Measurements from ENCODE around the gene KIF18B. TPM values are rescaled to one million over a fixed set of nuclear protein-coding genes. Genes with fewer than 3 reads are reported as not detected.
"Not testable (repeated sequence)": the region's sequence is repeated elsewhere in the genome, so short reads cannot be mapped to it uniquely, and the experiment has no call there.

KIF18B gene
- polyA plus RNA-seq, 2 of the 4 experiments (the other 2 are of a cell fraction) = 19.6 to 41.7 TPM

DNA sequence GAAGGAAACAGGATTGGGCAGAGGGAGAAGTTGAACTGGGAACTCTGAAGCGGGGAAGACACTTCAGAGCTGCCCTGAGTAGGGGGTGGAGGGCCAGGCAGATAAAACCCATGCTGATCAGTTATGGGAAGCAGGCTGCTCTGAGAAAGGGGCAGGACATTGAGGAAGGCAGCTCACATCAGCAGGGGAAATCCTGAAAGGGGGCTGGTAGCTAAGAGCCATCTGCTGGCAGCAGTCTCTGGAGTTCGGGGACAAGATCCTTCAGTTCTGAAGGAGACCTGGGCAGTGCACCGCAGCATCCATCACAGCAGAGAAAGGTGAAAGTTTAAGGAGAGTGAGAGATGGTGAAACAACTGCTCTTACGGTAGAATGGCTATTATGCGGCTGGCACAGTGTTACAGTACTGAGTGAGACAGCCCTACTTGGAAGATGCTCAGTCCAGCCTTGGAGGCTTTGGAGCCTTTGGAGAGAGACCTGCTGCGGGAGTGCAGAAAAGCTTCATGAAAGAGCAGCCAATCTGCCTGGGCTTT is 5.4 kb upstream of the KIF18B start:
- ATAC-seq (peak; percentile 50 to 54; a peak in 5 of 6 replicates), FAIRE-seq (no peak), DNase-seq (ENCODE audit: low read depth in 1 of 2, low spot score in 1 of 2) (no peak)
- WGBS (ENCODE audit: missing lambda C conversion rate) = 67% methylated on average over 6 of the region's 6 CpGs
- POLR2A ChIA-PET = no interaction called here
- CTCF ChIA-PET = interaction anchor here (0.9 to 38.8 kb wide), 16 partner anchors 9 to 173 kb away, joined by 3 to 752 read pairs (median 4); partner anchors contain the start of genes C1QL1 and GFAP
- no peak overlapping the region for H3K4me2 ChIP-seq
- H3K9me3 ChIP-seq = no peaks in the 10 kb centered on the region
- TF ChIP-seq RAD21 (conservative IDR thresholded peaks at IDR 0.05 in 1 of 2, IDR thresholded peaks at IDR 0.05 in 1 of 2) (0 out of 5 replicates have a peak, but pooled peaks of 1 of the 2 experiments have one; percentile 16), RFX5 (IDR thresholded peaks at IDR 0.05) (no peak), SMC3 (IDR thresholded peaks at IDR 0.05) (0 out of 3 replicates have a peak, but pooled peaks have one; percentile 16)
- H3K4me3 ChIP-seq = no peak overlapping the region
- peak overlapping the region in 1 of 2 experiments; percentile 12; a peak in 1 of 6 replicates for H3K27ac ChIP-seq
- H3K4me1 ChIP-seq = peaks cover 4% of the 10 kb centered on the region

DNA sequence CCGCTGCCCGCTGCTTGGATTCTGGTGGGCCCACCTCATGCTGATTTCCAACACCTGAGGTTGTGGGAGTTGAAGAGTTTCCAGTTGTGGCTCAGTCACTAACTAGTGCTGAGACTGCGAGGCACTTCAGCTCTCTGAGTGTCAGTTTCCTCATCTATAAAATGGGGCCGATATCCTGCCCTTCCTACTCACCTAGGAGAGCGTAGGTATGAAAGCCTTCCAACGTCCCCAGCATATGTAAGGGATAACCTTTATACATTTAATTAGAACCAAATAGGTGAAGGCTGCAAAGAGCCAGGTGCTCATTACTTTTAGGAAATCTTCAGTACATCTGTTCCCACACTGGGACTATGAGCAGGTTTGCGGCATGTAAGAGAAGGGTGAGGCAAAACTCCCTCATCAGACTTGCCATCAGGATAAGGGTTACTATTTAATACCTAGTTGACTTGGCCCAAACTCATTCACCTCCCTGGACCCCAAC is 782 bp upstream of the KIF18B start:
- Histone ChIP-seq H3K4me2 (peak overlapping the region; percentile 94), H3K27ac (peak overlapping the region; percentile 87 to 94), H3K4me1 (peaks cover 14% of the 10 kb centered on the region), H3K9me3 (no peaks in the 10 kb centered on the region), H3K4me3 (peak overlapping the region; percentile 75)
- FAIRE-seq = no peak
- CTCF ChIA-PET = interaction anchor here (1.0 to 38.8 kb wide), 4 partner anchors 13 to 169 kb away, joined by 4 to 752 read pairs (median 8); partner anchors contain the start of gene GFAP
- no peak for DNase-seq (ENCODE audit: low read depth in 1 of 2, low spot score in 1 of 2)
- POLR2A ChIA-PET = no interaction called here
- TF ChIP-seq, protein P1, sequence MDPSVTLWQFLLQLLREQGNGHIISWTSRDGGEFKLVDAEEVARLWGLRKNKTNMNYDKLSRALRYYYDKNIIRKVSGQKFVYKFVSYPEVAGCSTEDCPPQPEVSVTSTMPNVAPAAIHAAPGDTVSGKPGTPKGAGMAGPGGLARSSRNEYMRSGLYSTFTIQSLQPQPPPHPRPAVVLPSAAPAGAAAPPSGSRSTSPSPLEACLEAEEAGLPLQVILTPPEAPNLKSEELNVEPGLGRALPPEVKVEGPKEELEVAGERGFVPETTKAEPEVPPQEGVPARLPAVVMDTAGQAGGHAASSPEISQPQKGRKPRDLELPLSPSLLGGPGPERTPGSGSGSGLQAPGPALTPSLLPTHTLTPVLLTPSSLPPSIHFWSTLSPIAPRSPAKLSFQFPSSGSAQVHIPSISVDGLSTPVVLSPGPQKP (IDR thresholded peaks at IDR 0.05; ENCODE audit: low read depth, low read length) = no peak
- TF ChIP-seq MAFK (IDR thresholded peaks at IDR 0.05; ENCODE audit: partially characterized antibody) = no peak
- TF ChIP-seq ZNF302 (CRISPR knock-in tag; IDR thresholded peaks at IDR 0.05) = no peak
- TF ChIP-seq CBX8 (IDR thresholded peaks at IDR 0.05) = no peak
- 0 out of 2 replicates have a peak, but pooled peaks have one; percentile 2 for TF ChIP-seq HOXA7 (CRISPR knock-in tag; IDR thresholded peaks at IDR 0.05)
- TF ChIP-seq, protein P2, sequence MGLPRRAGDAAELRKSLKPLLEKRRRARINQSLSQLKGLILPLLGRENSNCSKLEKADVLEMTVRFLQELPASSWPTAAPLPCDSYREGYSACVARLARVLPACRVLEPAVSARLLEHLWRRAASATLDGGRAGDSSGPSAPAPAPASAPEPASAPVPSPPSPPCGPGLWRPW (IDR thresholded peaks at IDR 0.05) = no peak
- TF ChIP-seq SREBF2 (IDR thresholded peaks at IDR 0.05) = no peak
- TF ChIP-seq, protein P3, sequence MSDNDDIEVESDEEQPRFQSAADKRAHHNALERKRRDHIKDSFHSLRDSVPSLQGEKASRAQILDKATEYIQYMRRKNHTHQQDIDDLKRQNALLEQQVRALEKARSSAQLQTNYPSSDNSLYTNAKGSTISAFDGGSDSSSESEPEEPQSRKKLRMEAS (IDR thresholded peaks at IDR 0.05) = no peak
- no peak for TF ChIP-seq POLR2AphosphoS2 (conservative IDR thresholded peaks at IDR 0.05; ENCODE audit: low read length)
- ATAC-seq = no peak
- 90% methylated on average over 7 of the region's 7 CpGs for WGBS (ENCODE audit: missing lambda C conversion rate)

DNA sequence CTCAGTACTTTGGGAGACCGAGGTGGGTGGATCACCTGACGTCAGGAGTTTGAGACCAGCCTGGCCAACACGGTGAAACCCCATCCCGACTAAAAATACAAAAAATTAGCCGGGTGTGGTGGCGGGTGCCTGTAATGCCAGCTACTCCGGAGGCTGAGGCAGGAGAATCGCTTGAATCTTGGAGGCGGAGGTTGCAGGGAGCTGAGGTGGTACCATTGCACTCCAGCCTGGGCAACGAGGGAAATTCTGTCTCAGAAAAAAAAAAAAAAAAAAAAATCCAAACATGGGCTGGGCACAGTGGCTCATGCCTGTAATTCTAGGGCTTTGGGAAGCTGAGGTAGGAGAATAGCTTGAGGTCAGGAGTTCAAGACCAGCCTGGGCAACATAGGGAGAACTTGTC is 1.9 kb downstream of the KIF18B start:
- ChIA-PET POLR2A (interaction anchor here (0.7 kb wide), 1 partner anchor 68 kb away, joined by 7 read pairs; no protein-coding TSS in a partner anchor), CTCF (interaction anchor here (0.6 to 38.8 kb wide), 5 partner anchors 23 to 188 kb away, joined by 3 to 752 read pairs (median 5); partner anchors contain the start of gene GFAP)
- not testable (repeated sequence) for FAIRE-seq; ATAC-seq; DNase-seq (ENCODE audit: low read depth in 1 of 2, low spot score in 1 of 2); H3K9me3 ChIP-seq
- 95% methylated on average over 10 of the region's 10 CpGs for WGBS (ENCODE audit: missing lambda C conversion rate)
- Histone ChIP-seq H3K4me2 (peak overlapping the region; percentile 94), H3K4me1 (peaks cover 37% of the 10 kb centered on the region), H3K27ac (0 out of 6 replicates have a peak overlapping the region, but pooled peaks of 1 of the 2 experiments have one; percentile 13), H3K4me3 (peak overlapping the region; percentile 75; the same call in 2 of the 3 replicates)

DNA sequence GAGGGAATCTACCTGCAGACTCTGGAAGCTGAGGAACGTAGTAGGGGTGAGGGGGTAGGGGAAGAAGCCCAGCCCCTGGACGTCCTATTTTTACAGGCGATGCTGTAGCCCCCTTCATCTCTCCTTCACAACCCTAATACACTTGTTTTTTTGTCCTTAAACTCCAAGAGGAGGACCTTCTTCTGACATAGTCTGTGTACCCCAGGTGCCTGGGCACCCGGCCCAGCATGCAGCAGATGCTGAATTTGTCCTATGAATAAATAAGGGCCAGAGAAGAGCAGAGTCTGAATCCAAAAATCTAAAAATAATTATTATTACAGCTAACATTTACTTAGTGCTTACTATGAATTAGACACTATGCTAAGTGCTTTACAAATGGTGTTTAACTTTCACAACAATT is 5.1 kb downstream of the KIF18B start:
- Histone ChIP-seq H3K4me3 (peak overlapping the region; percentile 17; the same call in 2 of the 3 replicates), H3K9me3 (peaks cover 7% of the 10 kb centered on the region; the same call in 2 of the 3 replicates), H3K4me1 (peaks cover 44% of the 10 kb centered on the region), H3K27ac (peak overlapping the region; percentile 78 to 86), H3K4me2 (peak overlapping the region; percentile 83)
- ATAC-seq = no peak
- DNase-seq (ENCODE audit: low read depth in 1 of 2, low spot score in 1 of 2) = no peak
- FAIRE-seq = no peak
- POLR2A ChIA-PET = no interaction called here
- TF ChIP-seq EHF (CRISPR knock-in tag; IDR thresholded peaks at IDR 0.05) (no peak), POLR2A (IDR thresholded peaks at IDR 0.05; ENCODE audit: low read length) (no peak), MAFK (IDR thresholded peaks at IDR 0.05; ENCODE audit: partially characterized antibody) (no peak), POLR2AphosphoS2 (conservative IDR thresholded peaks at IDR 0.05; ENCODE audit: low read length) (no peak), RAD21 (conservative IDR thresholded peaks at IDR 0.05 in 1 of 2, IDR thresholded peaks at IDR 0.05 in 1 of 2) (no peak), FOSL2 (IDR thresholded peaks at IDR 0.05) (no peak), FOSL2 (CRISPR knock-in tag; IDR thresholded peaks at IDR 0.05) (no peak), RFX5 (IDR thresholded peaks at IDR 0.05) (no peak), SREBF2 (IDR thresholded peaks at IDR 0.05) (no peak), CBX2 (IDR thresholded peaks at IDR 0.05; ENCODE audit: borderline replicate concordance, low read depth) (no peak)
- TF ChIP-seq, protein P4, sequence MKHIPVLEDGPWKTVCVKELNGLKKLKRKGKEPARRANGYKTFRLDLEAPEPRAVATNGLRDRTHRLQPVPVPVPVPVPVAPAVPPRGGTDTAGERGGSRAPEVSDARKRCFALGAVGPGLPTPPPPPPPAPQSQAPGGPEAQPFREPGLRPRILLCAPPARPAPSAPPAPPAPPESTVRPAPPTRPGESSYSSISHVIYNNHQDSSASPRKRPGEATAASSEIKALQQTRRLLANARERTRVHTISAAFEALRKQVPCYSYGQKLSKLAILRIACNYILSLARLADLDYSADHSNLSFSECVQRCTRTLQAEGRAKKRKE (CRISPR knock-in tag; IDR thresholded peaks at IDR 0.05; ENCODE audit: low read depth) = no peak
- TF ChIP-seq, protein P5, sequence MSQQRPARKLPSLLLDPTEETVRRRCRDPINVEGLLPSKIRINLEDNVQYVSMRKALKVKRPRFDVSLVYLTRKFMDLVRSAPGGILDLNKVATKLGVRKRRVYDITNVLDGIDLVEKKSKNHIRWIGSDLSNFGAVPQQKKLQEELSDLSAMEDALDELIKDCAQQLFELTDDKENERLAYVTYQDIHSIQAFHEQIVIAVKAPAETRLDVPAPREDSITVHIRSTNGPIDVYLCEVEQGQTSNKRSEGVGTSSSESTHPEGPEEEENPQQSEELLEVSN (IDR thresholded peaks at IDR 0.05; ENCODE audit: borderline replicate concordance, low read depth) = no peak
- TF ChIP-seq, protein P6, sequence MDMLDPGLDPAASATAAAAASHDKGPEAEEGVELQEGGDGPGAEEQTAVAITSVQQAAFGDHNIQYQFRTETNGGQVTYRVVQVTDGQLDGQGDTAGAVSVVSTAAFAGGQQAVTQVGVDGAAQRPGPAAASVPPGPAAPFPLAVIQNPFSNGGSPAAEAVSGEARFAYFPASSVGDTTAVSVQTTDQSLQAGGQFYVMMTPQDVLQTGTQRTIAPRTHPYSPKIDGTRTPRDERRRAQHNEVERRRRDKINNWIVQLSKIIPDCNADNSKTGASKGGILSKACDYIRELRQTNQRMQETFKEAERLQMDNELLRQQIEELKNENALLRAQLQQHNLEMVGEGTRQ (IDR thresholded peaks at IDR 0.05) = no peak
- TF ChIP-seq, protein P7, sequence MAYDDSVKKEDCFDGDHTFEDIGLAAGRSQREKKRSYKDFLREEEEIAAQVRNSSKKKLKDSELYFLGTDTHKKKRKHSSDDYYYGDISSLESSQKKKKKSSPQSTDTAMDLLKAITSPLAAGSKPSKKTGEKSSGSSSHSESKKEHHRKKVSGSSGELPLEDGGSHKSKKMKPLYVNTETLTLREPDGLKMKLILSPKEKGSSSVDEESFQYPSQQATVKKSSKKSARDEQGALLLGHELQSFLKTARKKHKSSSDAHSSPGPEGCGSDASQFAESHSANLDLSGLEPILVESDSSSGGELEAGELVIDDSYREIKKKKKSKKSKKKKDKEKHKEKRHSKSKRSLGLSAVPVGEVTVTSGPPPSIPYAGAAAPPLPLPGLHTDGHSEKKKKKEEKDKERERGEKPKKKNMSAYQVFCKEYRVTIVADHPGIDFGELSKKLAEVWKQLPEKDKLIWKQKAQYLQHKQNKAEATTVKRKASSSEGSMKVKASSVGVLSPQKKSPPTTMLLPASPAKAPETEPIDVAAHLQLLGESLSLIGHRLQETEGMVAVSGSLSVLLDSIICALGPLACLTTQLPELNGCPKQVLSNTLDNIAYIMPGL (CRISPR knock-in tag; IDR thresholded peaks at IDR 0.05; ENCODE audit: borderline replicate concordance) = no peak
- CTCF ChIA-PET = interaction anchor here (0.6 to 38.8 kb wide), 10 partner anchors 11 to 193 kb away, joined by 3 to 1853 read pairs (median 4); partner anchors contain the start of genes ACBD4, DCAKD and GFAP
- 78% methylated on average over 4 of the region's 4 CpGs for WGBS (ENCODE audit: missing lambda C conversion rate)
